Jurkat, Clone E6-1 (cell line): ENCODE measurements around the gene C11orf21. TPM values are rescaled to one million over a fixed set of nuclear protein-coding genes. Genes with fewer than 3 reads are reported as not detected.
"Not testable (repeated sequence)": the region's sequence is repeated elsewhere in the genome, so short reads cannot be mapped to it uniquely, and the experiment has no call there.

ENCODE experiments used
- DNase-seq: peaks from one replicate; pipeline ENCODE4 v3.0.0-alpha.2; 2011; ENCODE audit warnings: low read depth, low spot score
- H3K4me3 ChIP-seq: 2 replicates; pipeline ENCODE4 v1.5.1; 2011; ENCODE audit warnings: mild to moderate bottlenecking, low read length, control low read depth, moderate library complexity
- polyA plus RNA-seq: library from polyadenylated mRNA; unstranded; fragments of >200 nt; gene quantifications from one replicate; pipeline ENCODE4 v1.2.1, GENCODE V29; 2012; ENCODE audit warnings: missing spikeins; ENCODE audit not compliant: insufficient read length, insufficient read depth

Gene C11orf21
- 0.54 TPM for polyA plus RNA-seq

GRCh38 chr11:2301631-2302305 lies at the start of gene C11orf21, which contains the start of gene TSPAN32:
TSS of gene C11orf21 (minus strand) at chr11:2301918. CDS start at chr11:2301808, 110 bp downstream.
TSS of gene TSPAN32 (plus strand) at chr11:2302013. CDS start at chr11:2302150, 137 bp downstream.
- DNase-seq: no peak
- H3K4me3 ChIP-seq: no peak within 1 kb of the TSS

- H3K4me3 ChIP-seq: no peak overlapping the region
- DNase-seq: no peak
Measured at GRCh38 chr11:2348986-2349385, 47.3 kb upstream of the C11orf21 start.

- DNase-seq: no peak
- H3K4me3 ChIP-seq: no peak overlapping the region
Measured at GRCh38 chr11:2347308-2347830, 45.7 kb upstream of the C11orf21 start.

- no peak overlapping the region for H3K4me3 ChIP-seq
- DNase-seq: no peak
Measured at GRCh38 chr11:2346586-2347307, 45.0 kb upstream of the C11orf21 start.

- H3K4me3 ChIP-seq: no peak overlapping the region
- no peak for DNase-seq
Measured at GRCh38 chr11:2346014-2346413, 44.3 kb upstream of the C11orf21 start.

- DNase-seq: no peak
- no peak overlapping the region for H3K4me3 ChIP-seq
Measured at GRCh38 chr11:2345050-2345449, 43.3 kb upstream of the C11orf21 start.

GRCh38 chr11:2343502-2343901 lies 41.8 kb upstream of the C11orf21 start:
- H3K4me3 ChIP-seq: no peak overlapping the region
- no peak for DNase-seq

- no peak for DNase-seq
- H3K4me3 ChIP-seq: no peak overlapping the region
Measured at GRCh38 chr11:2342981-2343380, 41.3 kb upstream of the C11orf21 start.

- H3K4me3 ChIP-seq: no peak overlapping the region
- no peak for DNase-seq
Measured at GRCh38 chr11:2342557-2342956, 40.8 kb upstream of the C11orf21 start.

- H3K4me3 ChIP-seq, DNase-seq: not testable (repeated sequence)
Measured at GRCh38 chr11:2338760-2339159, 37.0 kb upstream of the C11orf21 start.

- not testable (repeated sequence) for DNase-seq, H3K4me3 ChIP-seq
Measured at GRCh38 chr11:2335286-2335685, 33.6 kb upstream of the C11orf21 start.

GRCh38 chr11:2333486-2334205 lies 31.9 kb upstream of the C11orf21 start:
- DNase-seq, H3K4me3 ChIP-seq: not testable (repeated sequence)

- not testable (repeated sequence) for DNase-seq, H3K4me3 ChIP-seq
Measured at GRCh38 chr11:2332569-2332968, 30.9 kb upstream of the C11orf21 start.

- no peak for DNase-seq
- H3K4me3 ChIP-seq: no peak overlapping the region
Measured at GRCh38 chr11:2331404-2331803, 29.7 kb upstream of the C11orf21 start.

- no peak overlapping the region for H3K4me3 ChIP-seq
- DNase-seq: no peak
Measured at GRCh38 chr11:2330696-2331095, 29.0 kb upstream of the C11orf21 start.

GRCh38 chr11:2329551-2329950 lies 27.8 kb upstream of the C11orf21 start:
- no peak overlapping the region for H3K4me3 ChIP-seq

GRCh38 chr11:2328656-2329354 lies 27.1 kb upstream of the C11orf21 start:
- no peak overlapping the region for H3K4me3 ChIP-seq
- no peak for DNase-seq

More at GRCh38 chr11:2329551-2329950, 27.8 kb upstream of the C11orf21 start:
- DNase-seq: no peak

GRCh38 chr11:2328021-2328420 lies 26.3 kb upstream of the C11orf21 start:
- H3K4me3 ChIP-seq: no peak overlapping the region
- DNase-seq: no peak

- no peak for DNase-seq
- no peak overlapping the region for H3K4me3 ChIP-seq
Measured at GRCh38 chr11:2327032-2327431, 25.3 kb upstream of the C11orf21 start.
